GDM1 (cell line): Measurements from ENCODE around the gene AADACL3.

Experiments used
- DNase-seq: peaks from one replicate; lab custom pipeline; 2025; lab: John Stamatoyannopoulos, UW

The AADACL3 gene

GRCh38 chr1:12769031-12769430 is 53.1 kb downstream of the AADACL3 start:
- DNase-seq: no peak

- no peak for DNase-seq
Measured at GRCh38 chr1:12769976-12770505, 54.1 kb downstream of the AADACL3 start.

GRCh38 chr1:12770620-12771019 is 54.7 kb downstream of the AADACL3 start:
- no peak for DNase-seq

GRCh38 chr1:12771186-12771585 is 55.3 kb downstream of the AADACL3 start:
- no peak for DNase-seq

GRCh38 chr1:12772520-12772919 is 56.6 kb downstream of the AADACL3 start:
- no peak for DNase-seq

- DNase-seq: no peak
Measured at GRCh38 chr1:12773438-12773837, 57.5 kb downstream of the AADACL3 start, which contains the start of gene PRAMEF12. TSS of gene PRAMEF12 (plus strand) at chr1:12773738. CDS start at chr1:12774868, 1,130 bp downstream.

GRCh38 chr1:12774801-12775345 is 59.0 kb downstream of the AADACL3 start:
- no peak for DNase-seq

GRCh38 chr1:12775443-12775842 is 59.5 kb downstream of the AADACL3 start:
- DNase-seq: no peak

- DNase-seq: no peak
Measured at GRCh38 chr1:12776801-12777557, 61.1 kb downstream of the AADACL3 start.
